Activated CD8-positive, alpha-beta memory T cell treated with anti-CD3 and anti-CD28 coated beads for 1 hour (primary cell): Measurements from ENCODE around the gene RFX4.
"Not testable (repeated sequence)": the region's sequence is repeated elsewhere in the genome, so short reads cannot be mapped to it uniquely, and the experiment has no call there.

Source experiments
- DNase-seq, 2 donors: peaks; one replicate each; pipeline ENCODE4 v3.0.0-alpha.2; 2020; ENCODE audit warnings: low read depth in 1 of 2; ENCODE audit errors: extremely low read depth in 1 of 2

The RFX4 gene

GRCh38 chr12:106724116-106724515 is 141.3 kb downstream of the RFX4 start:
- no peak for DNase-seq

GRCh38 chr12:106724934-106725333 is 142.1 kb downstream of the RFX4 start:
- no peak for DNase-seq

GRCh38 chr12:106726603-106727202 is 143.9 kb downstream of the RFX4 start:
- not testable (repeated sequence) for DNase-seq

GRCh38 chr12:106729611-106730010 is 146.8 kb downstream of the RFX4 start:
- no peak for DNase-seq

GRCh38 chr12:106732890-106733289 is 150.1 kb downstream of the RFX4 start:
- no peak for DNase-seq

GRCh38 chr12:106733660-106734059 is 150.9 kb downstream of the RFX4 start:
- no peak for DNase-seq

GRCh38 chr12:106736051-106736957 is 153.5 kb downstream of the RFX4 start:
- no peak for DNase-seq

GRCh38 chr12:106739318-106739717 is 156.5 kb downstream of the RFX4 start:
- DNase-seq: no peak

- no peak for DNase-seq
Observed at GRCh38 chr12:106739815-106740530, 157.2 kb downstream of the RFX4 start.

GRCh38 chr12:106740818-106741217 is 158.0 kb downstream of the RFX4 start:
- DNase-seq: no peak

GRCh38 chr12:106741247-106741646 is 158.4 kb downstream of the RFX4 start:
- DNase-seq: no peak

GRCh38 chr12:106743270-106743988 is 160.6 kb downstream of the RFX4 start:
- DNase-seq: no peak

- no peak for DNase-seq
Observed at GRCh38 chr12:106744600-106744999, 161.8 kb downstream of the RFX4 start.

GRCh38 chr12:106745181-106745745 is 162.5 kb downstream of the RFX4 start:
- no peak for DNase-seq

GRCh38 chr12:106747973-106748436 is 165.2 kb downstream of the RFX4 start:
- DNase-seq: no peak

GRCh38 chr12:106750524-106750923 is 167.7 kb downstream of the RFX4 start:
- no peak for DNase-seq

GRCh38 chr12:106753526-106753925 is 170.7 kb downstream of the RFX4 start:
- DNase-seq: peak in 1 of 2 donors; percentile 30

GRCh38 chr12:106754331-106754730 is 171.5 kb downstream of the RFX4 start:
- no peak for DNase-seq

GRCh38 chr12:106757623-106758348 is 175.0 kb downstream of the RFX4 start:
- DNase-seq: no peak
